ENCODE results near the gene BRI3BP.
A peak's percentile ranks its signal among the peaks of the same experiment; 100 is the strongest.

Gene BRI3BP

GRCh38 chr12:124993626-124994436 is at the start of gene BRI3BP:
Gene BRI3BP, plus strand, starts transcription at chr12:124993645. Its CDS starts 146 bp downstream, at chr12:124993791.
- DNase-seq: peak; percentile 37

GRCh38 chr12:124946447-124946793 is 47.0 kb upstream of the BRI3BP start:
- no peak for DNase-seq

- no peak for DNase-seq
These were observed 46.4 kb upstream of the BRI3BP start for GRCh38 chr12:124947013-124947412.

GRCh38 chr12:124947561-124948398 is 45.7 kb upstream of the BRI3BP start:
- no peak for DNase-seq

- DNase-seq: no peak
These were observed 44.4 kb upstream of the BRI3BP start for GRCh38 chr12:124949066-124949465.

GRCh38 chr12:124949779-124950728 is 43.4 kb upstream of the BRI3BP start:
- DNase-seq: no peak

- DNase-seq: no peak
These were observed 41.1 kb upstream of the BRI3BP start for GRCh38 chr12:124952295-124952694.

GRCh38 chr12:124952801-124953200 is 40.6 kb upstream of the BRI3BP start:
- no peak for DNase-seq

GRCh38 chr12:124953689-124954405 is 39.6 kb upstream of the BRI3BP start:
- no peak for DNase-seq

GRCh38 chr12:124954771-124955170 is 38.7 kb upstream of the BRI3BP start:
- DNase-seq: no peak

- no peak for DNase-seq
These were observed 36.9 kb upstream of the BRI3BP start for GRCh38 chr12:124956571-124956970.

- DNase-seq: no peak
These were observed 32.4 kb upstream of the BRI3BP start for GRCh38 chr12:124961055-124961454.

GRCh38 chr12:124963211-124963610 is 30.2 kb upstream of the BRI3BP start:
- DNase-seq: no peak

GRCh38 chr12:124964251-124964650 is 29.2 kb upstream of the BRI3BP start:
- DNase-seq: no peak

GRCh38 chr12:124964836-124965462 is 28.5 kb upstream of the BRI3BP start:
- DNase-seq: no peak

GRCh38 chr12:124967016-124967739 is 26.3 kb upstream of the BRI3BP start:
- DNase-seq: no peak

- no peak for DNase-seq
These were observed 24.8 kb upstream of the BRI3BP start for GRCh38 chr12:124968656-124969055.

GRCh38 chr12:124970647-124971402 is 22.6 kb upstream of the BRI3BP start:
- DNase-seq: no peak

GRCh38 chr12:124971603-124972002 is 21.8 kb upstream of the BRI3BP start:
- DNase-seq: no peak

GRCh38 chr12:124972211-124972610 is 21.2 kb upstream of the BRI3BP start:
- no peak for DNase-seq

All from CD4-positive, alpha-beta T cell treated with Interleukin-6 for 4 hours (primary cell).